Ecto neural progenitor cell (in vitro differentiated cells): Measurements from ENCODE around the gene SMPX.
"Not testable (repeated sequence)": the region's sequence is repeated elsewhere in the genome, so short reads cannot be mapped to it uniquely, and the experiment has no call there.

Experiments used
- DNase-seq: peaks from one replicate; pipeline ENCODE4 v3.0.0-alpha.2; 2018; ENCODE audit warnings: low spot score

SMPX gene

DNA sequence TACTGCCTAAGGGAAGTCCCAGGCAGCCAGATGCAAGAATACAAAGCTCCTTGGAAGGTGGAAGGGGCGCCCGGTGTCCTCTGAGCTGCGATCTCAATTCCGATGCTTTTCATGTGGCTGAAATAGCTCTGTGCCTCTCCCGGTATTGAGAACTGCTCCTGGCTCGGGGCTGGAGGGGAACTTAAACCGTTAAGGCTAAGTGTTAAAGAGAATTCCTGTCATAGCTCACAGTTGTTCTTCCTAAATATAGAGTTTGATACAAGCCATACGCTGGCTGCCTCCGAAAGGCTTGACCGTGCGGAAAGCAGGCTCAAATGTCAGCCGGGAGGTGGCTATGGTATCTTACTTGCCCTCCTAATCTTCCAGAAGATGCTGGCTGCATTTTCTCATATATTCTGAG, at the start of gene SMPX:
TSS of gene SMPX (minus strand) at position 157 of the 400 bp plus-strand sequence. CDS start 3,826 bp downstream, outside the sequence.
- DNase-seq: no peak

DNA sequence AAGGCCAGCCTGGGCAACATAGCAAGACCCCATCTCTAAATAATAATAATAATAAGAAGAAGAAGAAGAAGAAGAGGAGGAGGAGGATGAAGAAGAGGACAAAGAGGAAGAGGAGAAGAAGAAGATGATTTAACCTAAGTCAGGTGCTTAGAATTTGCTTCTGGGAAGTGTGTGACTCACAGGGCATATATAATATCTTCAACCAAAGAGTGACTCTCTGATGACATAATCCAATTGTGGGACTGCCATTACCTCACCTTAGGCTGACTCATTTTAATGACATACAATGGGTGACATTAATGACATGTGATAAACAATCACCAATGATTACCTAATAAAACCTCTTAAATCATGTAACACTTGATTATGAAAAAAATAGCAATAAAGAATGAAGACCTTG, 48.8 kb upstream of the SMPX start:
- DNase-seq: no peak

- no peak for DNase-seq
Observed at GRCh38 chrX:21802839-21803238, 44.9 kb upstream of the SMPX start.

DNA sequence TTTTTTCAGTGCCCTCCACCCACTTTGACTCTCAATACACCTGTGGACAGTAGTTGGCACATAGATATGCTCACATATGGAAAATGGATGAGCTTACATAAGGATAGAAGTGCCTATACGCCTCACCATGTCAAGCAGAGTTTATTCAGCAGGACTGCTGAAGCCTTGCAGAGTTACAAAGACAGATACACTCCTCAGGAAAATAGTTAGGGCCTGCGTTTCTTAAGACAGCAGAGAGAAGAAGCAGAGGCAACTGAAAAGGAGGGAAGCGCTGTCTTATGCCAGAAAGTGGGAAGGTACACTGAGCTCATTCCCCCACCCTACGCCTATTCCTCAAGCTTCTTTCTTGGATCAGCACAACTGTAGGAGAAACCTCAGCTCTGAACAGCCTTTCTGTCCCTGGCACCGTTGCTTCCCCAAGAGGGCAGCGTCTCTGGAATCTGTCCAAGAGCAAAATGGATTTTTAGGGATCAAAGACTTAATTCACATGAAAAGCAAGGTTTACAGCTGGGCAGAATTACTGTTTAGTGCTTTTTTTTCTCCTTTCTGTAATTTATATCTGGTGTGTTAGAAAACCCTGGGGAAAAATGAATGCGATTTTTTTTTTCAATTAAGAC, 44.2 kb upstream of the SMPX start:
- no peak for DNase-seq

- no peak for DNase-seq
Observed at GRCh38 chrX:21800344-21800770, 42.4 kb upstream of the SMPX start.

GRCh38 chrX:21799767-21800166, 41.9 kb upstream of the SMPX start:
- DNase-seq: no peak

DNA sequence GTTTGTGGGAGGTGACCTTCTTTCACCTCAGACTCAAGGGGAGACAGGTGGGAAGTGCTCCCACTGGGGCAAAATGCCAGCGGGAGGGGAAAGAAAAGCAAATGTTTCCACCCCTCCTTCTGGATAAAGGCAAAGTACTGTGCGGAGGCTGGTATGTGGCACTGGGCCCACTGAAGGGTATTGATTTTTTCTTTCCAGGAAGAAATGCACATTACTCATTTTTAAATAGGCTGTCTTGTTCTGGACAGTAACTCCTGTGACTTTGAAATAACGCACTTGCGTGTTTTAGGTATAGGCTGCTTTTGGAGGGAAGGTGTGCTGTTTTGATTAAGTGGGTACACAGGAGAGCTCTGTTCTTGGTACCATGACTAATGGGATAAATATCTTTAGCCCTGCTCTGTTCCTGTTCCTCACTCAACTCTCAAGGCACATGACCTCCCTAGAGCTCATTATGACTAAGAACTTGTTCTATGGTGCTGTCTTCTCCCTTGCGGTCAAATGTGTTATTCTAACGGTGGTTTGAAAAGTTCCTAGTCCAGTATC, 40.8 kb upstream of the SMPX start:
- DNase-seq: no peak

GRCh38 chrX:21781976-21782375, 24.1 kb upstream of the SMPX start:
- DNase-seq: no peak

DNA sequence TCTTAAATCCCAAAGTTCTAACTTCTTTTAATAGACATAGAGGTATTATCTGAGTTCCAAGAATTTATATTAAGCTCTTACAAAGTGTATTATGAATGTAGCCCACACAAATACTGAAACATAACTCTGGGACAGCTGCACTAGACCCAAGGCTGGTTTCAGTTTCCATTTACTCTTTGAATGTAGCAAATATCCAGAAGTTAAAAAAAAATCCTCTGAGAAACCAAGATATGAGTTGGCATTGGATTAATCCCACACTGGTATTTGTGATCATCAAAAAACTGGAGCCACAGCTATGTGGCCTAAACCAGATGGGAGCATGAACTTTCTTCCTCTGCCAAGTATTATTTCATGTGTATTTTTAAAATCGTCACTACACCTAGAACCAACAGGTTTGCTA, 23.6 kb upstream of the SMPX start:
- no peak for DNase-seq

- no peak for DNase-seq
Observed at GRCh38 chrX:21779095-21779494, 21.2 kb upstream of the SMPX start.

GRCh38 chrX:21778236-21778635, 20.3 kb upstream of the SMPX start:
- DNase-seq: no peak

DNA sequence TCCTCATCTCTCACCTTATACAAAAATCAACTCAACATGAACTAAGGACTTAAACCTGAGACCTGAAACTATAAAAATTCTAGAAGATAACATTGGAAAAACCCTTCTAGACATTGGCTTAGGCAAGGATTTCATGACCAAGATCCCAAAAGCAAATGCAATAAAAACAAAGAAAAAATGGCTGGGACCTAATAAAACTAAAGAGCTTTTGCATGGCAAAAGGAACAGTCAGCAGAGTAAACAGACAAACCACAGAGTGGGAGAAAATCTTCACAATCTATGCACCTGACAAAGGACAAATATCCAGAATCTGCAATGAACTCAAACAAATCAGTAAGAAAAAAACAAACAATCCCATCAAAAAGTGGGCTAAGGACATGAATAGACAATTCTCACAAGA, 17.2 kb upstream of the SMPX start:
- not testable (repeated sequence) for DNase-seq

- DNase-seq: not testable (repeated sequence)
Observed at GRCh38 chrX:21773036-21773435, 15.1 kb upstream of the SMPX start.

DNA sequence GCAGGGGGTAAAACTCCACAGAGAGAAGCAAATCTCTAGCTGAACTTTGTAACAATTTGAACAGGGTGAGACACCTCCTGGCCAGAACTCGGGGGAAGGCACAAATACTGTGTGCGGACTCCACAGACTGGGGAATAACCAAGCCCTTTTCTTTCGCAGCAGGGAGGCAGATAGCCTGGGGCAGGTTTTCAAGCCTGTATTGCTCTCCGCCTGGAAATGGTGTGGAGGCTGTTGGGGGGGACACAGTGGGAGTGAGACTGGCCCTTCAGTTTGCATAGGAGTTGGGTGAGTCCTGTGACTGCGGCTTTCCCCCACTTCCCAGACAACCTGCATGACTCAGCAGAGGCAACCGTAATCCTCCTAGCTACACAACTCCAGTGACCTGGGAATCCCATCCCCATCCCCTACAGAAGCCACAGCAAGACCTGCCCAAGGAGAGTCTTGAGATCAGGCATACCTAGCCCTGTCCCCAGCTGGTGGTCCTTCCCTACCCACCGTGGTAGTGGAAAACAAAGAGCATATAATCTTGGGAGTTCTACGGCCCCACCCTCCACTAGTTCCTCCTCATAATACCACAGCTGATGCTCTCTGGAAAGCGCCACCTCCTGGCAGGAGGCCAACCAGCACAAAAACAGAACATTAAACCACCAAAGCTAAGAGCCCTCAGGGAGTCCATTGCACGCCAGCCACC, 12.9 kb upstream of the SMPX start:
- no peak for DNase-seq

GRCh38 chrX:21766101-21766500, 8.2 kb upstream of the SMPX start:
- DNase-seq: no peak

DNA sequence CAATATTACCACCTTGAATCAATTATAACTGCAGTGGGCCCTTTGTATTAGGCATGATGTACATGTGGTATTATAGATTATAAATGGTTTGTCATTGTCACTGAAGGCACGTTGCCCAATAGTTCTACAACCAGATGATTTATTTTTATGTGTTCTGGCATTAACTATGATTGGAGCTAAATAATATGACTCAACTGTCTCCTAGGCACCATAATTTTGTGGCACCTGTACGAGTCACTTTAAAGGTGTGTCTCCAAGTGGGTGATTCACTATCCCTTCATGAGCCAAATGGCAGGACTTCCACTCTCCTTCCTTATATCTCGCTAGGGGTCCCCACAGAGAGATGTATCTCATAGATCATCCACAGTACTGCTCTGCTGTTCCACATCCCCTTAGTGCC, 6.1 kb upstream of the SMPX start:
- DNase-seq: no peak

DNA sequence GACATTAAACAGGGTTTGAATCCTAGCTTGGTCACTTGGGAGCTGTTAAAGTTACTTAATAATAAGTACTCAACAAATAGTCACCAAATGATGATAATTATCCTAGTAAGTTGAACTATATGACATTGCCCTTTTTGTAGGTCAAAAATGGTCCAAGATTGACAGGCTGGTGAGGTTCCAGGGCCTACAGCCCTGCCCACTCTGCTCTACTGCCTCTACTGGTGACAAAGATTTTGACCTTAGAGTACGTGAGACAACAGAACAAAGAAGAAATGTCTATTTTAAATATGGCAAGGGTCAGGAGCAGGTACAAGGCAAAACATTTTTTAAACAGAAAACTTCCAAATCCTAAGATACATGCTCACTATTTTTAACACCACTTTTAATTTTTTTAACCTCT, 572 bp upstream of the SMPX start:
- no peak for DNase-seq

- DNase-seq: no peak
Observed at GRCh38 chrX:21756785-21757529, 959 bp downstream of the SMPX start.

GRCh38 chrX:21749924-21750323, 8.0 kb downstream of the SMPX start:
- DNase-seq: no peak

- no peak for DNase-seq
Observed at GRCh38 chrX:21748235-21748634, 9.7 kb downstream of the SMPX start.

DNA sequence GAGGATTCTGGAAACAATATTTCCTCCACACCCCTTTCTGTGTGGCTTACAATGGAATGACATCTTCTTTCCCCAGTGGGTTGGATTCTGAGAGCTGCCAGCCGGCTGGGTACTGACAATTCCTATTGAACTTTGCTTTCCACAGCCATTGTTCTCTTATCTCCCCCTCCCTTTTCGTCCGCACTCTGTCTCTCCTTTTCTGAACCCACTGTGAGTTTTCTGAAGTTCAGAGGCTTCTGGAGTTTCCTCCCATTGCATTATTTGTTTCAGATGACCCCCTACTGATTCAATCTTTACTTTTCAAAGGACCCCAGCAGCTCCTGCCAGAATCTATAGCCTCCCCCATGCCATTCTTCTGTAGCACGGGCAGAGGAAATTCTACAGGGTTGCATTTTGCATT, 10.4 kb downstream of the SMPX start:
- no peak for DNase-seq

DNA sequence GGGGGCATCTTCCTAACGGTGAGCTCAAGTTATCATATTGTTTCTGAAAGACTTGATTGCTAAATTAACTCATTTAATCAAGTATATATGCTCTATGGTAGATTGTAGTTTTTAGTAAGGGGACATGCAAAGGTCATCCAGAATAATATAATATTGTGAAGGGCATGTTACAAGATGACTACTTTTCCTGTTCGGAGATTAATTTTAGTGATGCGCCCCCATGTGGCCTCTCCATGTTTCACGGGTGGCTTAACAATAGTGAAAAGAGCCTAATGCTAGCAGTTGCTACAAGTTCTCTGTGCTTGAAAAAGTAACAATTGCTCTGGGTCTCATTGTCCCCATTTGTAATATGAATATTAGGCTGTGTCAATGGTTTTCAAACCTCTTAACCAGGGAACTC, 12.2 kb downstream of the SMPX start:
- DNase-seq: no peak

- DNase-seq: no peak
Observed at GRCh38 chrX:21744721-21745120, 13.2 kb downstream of the SMPX start.
